ENCODE measurements around the gene UNC13A. TPM values are rescaled to one million over a fixed set of nuclear protein-coding genes. Genes with fewer than 3 reads are reported as not detected.

Gene UNC13A
- total and polyA plus RNA-seq, 2 of the 13 experiments (the other 11 are each of a cell fraction or from before 2014, with no cell fraction given): 0.11 to 0.45 TPM

- Histone ChIP-seq H3K79me2 (ENCODE audit: insufficient read depth, low read length) (peaks cover 19% of the 10 kb centered on the region), H3K4me1 (ENCODE audit: insufficient read depth, low read length) (peaks cover 31% of the 10 kb centered on the region), H3K4me3 (replicated peaks in 1 of 3; ENCODE audit: insufficient read depth in 1 of 3, low read depth in 2 of 3, low read length in 3 of 3) (no peak overlapping the region), H3K27me3 (ENCODE audit: control insufficient read depth in 1 of 2, insufficient read depth in 2 of 2, low read length in 2 of 2) (no peaks in the 10 kb centered on the region; a peak in 1 of 5 replicates), H2AFZ (ENCODE audit: low read length) (no peak overlapping the region), H3K9me3 (ENCODE audit: low read length) (no peaks in the 10 kb centered on the region), H3K36me3 (replicated peaks in 1 of 2; ENCODE audit: control insufficient read depth in 1 of 2, insufficient read depth in 2 of 2, low read length in 2 of 2) (peaks cover 10 to 24% of the 10 kb centered on the region in 2 experiments; a peak in 4 of 5 replicates), H3K27ac (ENCODE audit: extremely low read length, insufficient read depth, low read length) (no peak overlapping the region), H4K20me1 (ENCODE audit: insufficient read depth, low read length) (peaks cover 11% of the 10 kb centered on the region; the same call in 1 of the 2 replicates), H3K9ac (ENCODE audit: insufficient read depth, low read depth, low read length) (no peak overlapping the region), H3K4me2 (ENCODE audit: low read depth, low read length) (no peak overlapping the region)
- no peak for ATAC-seq
- FAIRE-seq: no peak
- BruUV-seq (replicated peaks): no TSS peak
- ChIA-PET CTCF (ENCODE audit: low intra/inter-chr PET ratio, low total read pairs) (no interaction called here), POLR2A (no interaction called here)
- no peak for DNase-seq (ENCODE audit: low spot score)
- in situ Hi-C loops (cut with HindIII; ENCODE audit: extremely low pct_ligation_motif_present, low pct_unique_long_range_greater_than_20kb) (no loop called here), intact Hi-C loops (cut with micrococcal nuclease; ENCODE audit: unreplicated experiment) (no loop called here)
- TF ChIP-seq KDM5B (CRISPR knock-in tag; IDR thresholded peaks at IDR 0.05; ENCODE audit: borderline replicate concordance): no peak
- TF ChIP-seq BATF2 (CRISPR knock-in tag; IDR thresholded peaks at IDR 0.05): no peak
- no peak for TF ChIP-seq AFF4 (CRISPR knock-in tag; IDR thresholded peaks at IDR 0.05)
- WGBS (ENCODE audit: low lambda C conversion rate): 81% methylated on average over 4 of the region's 8 CpGs
Observed at GRCh38 chr19:17721821-17722220, 33.7 kb upstream of the UNC13A start.

All from HepG2 (cell line).